ENCODE measurements around the gene PANK3. TPM values are rescaled to one million over a fixed set of nuclear protein-coding genes. Genes with fewer than 3 reads are reported as not detected.

The PANK3 gene
- total RNA-seq, 2 experiments from 2014 or later = 58.7 to 60.6 TPM

GRCh38 chr5:168613396-168613795, 34.2 kb upstream of the PANK3 start:
- Mint-ChIP-seq H3K36me3 (ENCODE audit: low read depth) (no peaks in the 10 kb centered on the region), H3K4me1 (ENCODE audit: low read depth) (peaks cover 13% of the 10 kb centered on the region), H3K27me3 (no peaks in the 10 kb centered on the region), H3K27ac (peak overlapping the region; percentile 79), H3K4me3 (no peak overlapping the region), H3K9me3 (no peaks in the 10 kb centered on the region)
- no peak for TF ChIP-seq CTCF (IDR thresholded peaks at IDR 0.05)
- intact Hi-C loops (cut with micrococcal nuclease) = no loop called here
- ChIA-PET CTCF (no interaction called here), POLR2A (no interaction called here)
- DNase-seq (no peak), ATAC-seq (peak; percentile 29)

DNA sequence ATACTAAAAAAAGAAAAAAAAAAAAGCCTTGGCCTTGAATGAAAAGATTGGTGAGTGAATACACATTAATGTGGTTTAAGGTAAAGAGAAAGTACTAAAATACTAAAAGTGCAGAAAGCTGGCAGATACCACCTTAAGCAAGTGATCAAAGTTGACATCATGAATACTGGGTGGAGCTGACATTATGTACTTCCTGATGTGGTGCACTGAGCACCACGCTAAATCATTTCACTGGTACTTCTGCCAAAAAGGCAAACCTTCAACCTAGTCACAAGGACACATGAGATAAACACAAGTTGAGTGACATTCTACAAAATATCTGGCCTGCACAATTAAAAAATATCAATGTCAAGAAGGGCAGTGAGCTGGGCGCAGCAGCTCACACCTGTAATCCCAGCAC, 33.8 kb upstream of the PANK3 start:
- CTCF ChIA-PET = no interaction called here
- Mint-ChIP-seq H3K27me3 (no peaks in the 10 kb centered on the region), H3K36me3 (ENCODE audit: low read depth) (no peaks in the 10 kb centered on the region), H3K4me3 (no peak overlapping the region), H3K27ac (peak overlapping the region; percentile 79), H3K4me1 (ENCODE audit: low read depth) (peaks cover 17% of the 10 kb centered on the region), H3K9me3 (no peaks in the 10 kb centered on the region)
- ATAC-seq (peak; percentile 94), DNase-seq (peak; percentile 29)
- TF ChIP-seq CTCF (IDR thresholded peaks at IDR 0.05) = no peak
- intact Hi-C loops (cut with micrococcal nuclease) = no loop called here
- POLR2A ChIA-PET = no interaction called here

- Mint-ChIP-seq H3K27ac (no peak overlapping the region), H3K27me3 (no peaks in the 10 kb centered on the region), H3K4me1 (ENCODE audit: low read depth) (peaks cover 21% of the 10 kb centered on the region), H3K36me3 (ENCODE audit: low read depth) (no peaks in the 10 kb centered on the region), H3K4me3 (no peak overlapping the region), H3K9me3 (no peaks in the 10 kb centered on the region)
- ATAC-seq (no peak), DNase-seq (no peak)
- intact Hi-C loops (cut with micrococcal nuclease) = no loop called here
- TF ChIP-seq CTCF (IDR thresholded peaks at IDR 0.05) = no peak
- ChIA-PET CTCF (no interaction called here), POLR2A (no interaction called here)
Observed at GRCh38 chr5:168612123-168612522, 33.0 kb upstream of the PANK3 start.

DNA sequence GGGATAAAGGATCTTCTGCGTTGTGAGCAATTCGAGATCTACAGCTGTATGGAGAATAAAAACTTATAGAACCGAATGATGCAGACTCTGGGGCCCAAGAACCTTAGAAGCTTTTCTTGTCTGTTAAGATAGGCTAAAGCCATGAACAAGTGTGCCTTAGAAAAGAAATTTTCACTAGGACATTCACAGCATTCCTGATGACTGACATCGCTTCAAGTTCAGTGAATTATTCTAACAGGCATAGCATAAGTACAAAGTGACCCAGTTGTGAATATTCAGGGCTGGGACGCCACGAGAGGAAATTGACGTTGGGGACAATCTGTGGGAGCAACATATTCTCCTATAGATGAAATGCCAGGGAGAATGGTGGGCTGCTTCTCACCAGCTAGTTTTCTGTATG, 32.0 kb upstream of the PANK3 start:
- POLR2A ChIA-PET = no interaction called here
- no peak for DNase-seq
- Mint-ChIP-seq H3K4me3 (no peak overlapping the region), H3K27ac (no peak overlapping the region), H3K9me3 (no peaks in the 10 kb centered on the region), H3K27me3 (no peaks in the 10 kb centered on the region), H3K36me3 (ENCODE audit: low read depth) (no peaks in the 10 kb centered on the region), H3K4me1 (ENCODE audit: low read depth) (peaks cover 21% of the 10 kb centered on the region)
- no peak for TF ChIP-seq CTCF (IDR thresholded peaks at IDR 0.05)
- no peak for ATAC-seq
- intact Hi-C loops (cut with micrococcal nuclease) = no loop called here
- CTCF ChIA-PET = no interaction called here

- no peak overlapping the region for H3K27ac Mint-ChIP-seq
- TF ChIP-seq CTCF (IDR thresholded peaks at IDR 0.05) = no peak
- H3K4me3 Mint-ChIP-seq = no peak overlapping the region
- intact Hi-C loops (cut with micrococcal nuclease) = no loop called here
- ATAC-seq = no peak
- POLR2A ChIA-PET = no interaction called here
- CTCF ChIA-PET = no interaction called here
- no peaks in the 10 kb centered on the region for H3K36me3 Mint-ChIP-seq (ENCODE audit: low read depth)
- H3K4me1 Mint-ChIP-seq (ENCODE audit: low read depth) = peaks cover 21% of the 10 kb centered on the region
- DNase-seq = no peak
- H3K9me3 Mint-ChIP-seq = no peaks in the 10 kb centered on the region
- H3K27me3 Mint-ChIP-seq = no peaks in the 10 kb centered on the region
Observed at GRCh38 chr5:168609806-168610482, 30.8 kb upstream of the PANK3 start.

Measured in activated CD8-positive, alpha-beta T cell treated with anti-CD3 and anti-CD28 coated beads for 36 hours (primary cell).